ENCODE data around the gene TWSG1.
"Not testable (repeated sequence)": the region's sequence is repeated elsewhere in the genome, so short reads cannot be mapped to it uniquely, and the experiment has no call there.

The TWSG1 gene

DNA sequence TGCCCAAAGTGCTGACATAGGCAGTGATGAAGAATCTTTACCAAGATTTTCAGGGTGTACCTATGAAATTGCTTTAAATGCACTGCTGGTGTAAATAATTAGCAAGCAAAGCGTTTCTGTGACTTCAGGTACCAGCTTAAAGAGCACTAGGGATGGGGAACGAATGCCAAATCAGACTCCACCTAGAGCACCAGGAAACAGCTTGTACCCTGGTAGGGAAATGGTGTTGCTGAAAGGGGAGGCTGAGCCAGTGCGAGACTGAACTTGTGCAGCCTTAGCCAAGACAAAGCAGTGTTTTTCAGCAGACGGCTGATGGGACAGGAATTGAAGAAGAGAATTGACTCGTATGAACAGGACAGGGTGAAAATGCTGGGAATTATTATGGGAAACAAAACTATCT is 65.6 kb downstream of the TWSG1 start:
- no peak for DNase-seq

- DNase-seq, result no peak
These were observed 66.6 kb downstream of the TWSG1 start for GRCh38 chr18:9401176-9401575.

DNA sequence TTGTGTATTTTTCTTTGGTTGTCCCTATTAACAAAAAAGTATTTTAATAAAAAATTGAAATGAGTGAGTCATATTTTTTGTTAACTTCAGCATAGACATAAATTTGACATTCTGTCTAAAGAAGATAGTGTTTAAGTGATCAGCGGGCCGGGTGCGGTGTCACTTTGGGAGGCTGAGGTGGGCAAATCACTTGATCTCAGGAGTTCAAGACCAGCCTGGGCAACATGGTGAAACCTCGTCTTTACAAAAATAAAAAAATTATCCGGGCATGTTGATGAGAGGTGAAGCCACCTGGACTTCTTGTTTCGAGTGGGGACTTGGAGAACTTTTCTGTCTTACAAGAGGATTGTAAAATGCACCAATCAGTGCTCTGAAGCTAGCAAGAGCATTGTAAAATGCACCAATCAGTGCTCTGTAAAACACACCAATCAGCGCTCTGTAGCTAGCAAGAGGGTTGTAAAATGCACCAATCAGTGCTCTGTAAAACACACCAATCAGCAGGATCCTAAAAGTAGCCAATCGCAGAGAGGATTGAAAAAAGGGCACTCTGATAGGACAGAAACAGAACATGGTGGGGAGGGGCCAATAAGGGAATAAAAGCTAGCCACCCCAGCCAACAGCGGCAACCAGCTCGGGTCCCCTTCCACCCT is 67.9 kb downstream of the TWSG1 start:
- not testable (repeated sequence) for DNase-seq

DNA sequence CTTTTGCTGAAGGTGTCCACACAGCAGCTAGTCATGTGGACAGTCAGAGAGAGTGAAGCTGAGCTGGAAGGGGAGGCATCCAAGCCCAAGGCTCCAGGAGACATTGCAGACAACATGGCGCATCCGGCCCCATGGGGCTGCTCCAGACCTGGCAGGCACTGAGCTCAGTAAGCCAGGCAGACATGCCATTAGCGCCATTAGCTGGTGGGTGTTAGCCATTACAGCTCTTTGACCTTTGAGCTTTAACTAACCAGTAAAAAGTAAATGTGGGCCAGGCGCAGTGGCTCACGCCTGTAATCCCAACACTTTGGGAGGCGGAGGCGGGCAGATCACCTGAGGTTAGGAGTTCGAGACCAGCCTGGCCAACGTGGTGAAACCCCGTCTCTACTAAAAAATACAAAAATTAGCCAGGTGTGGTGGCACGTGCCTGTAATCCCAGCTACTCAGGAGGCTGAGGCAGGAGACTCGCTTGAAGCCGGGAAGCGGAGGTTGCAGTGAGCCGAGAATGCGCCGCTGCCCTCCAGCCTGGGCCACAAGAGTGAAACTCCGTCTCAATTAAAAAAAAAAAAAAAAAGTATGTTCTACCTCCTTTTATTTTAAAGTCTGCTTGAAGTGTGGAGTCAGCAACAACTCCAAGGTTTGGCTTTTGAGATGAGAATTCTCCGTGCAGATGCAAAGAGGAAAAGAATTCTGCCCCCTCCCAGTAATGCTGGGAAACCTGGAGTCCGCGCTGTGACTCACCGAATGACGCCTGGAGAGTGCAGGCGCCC is 69.4 kb downstream of the TWSG1 start:
- no peak for DNase-seq

DNA sequence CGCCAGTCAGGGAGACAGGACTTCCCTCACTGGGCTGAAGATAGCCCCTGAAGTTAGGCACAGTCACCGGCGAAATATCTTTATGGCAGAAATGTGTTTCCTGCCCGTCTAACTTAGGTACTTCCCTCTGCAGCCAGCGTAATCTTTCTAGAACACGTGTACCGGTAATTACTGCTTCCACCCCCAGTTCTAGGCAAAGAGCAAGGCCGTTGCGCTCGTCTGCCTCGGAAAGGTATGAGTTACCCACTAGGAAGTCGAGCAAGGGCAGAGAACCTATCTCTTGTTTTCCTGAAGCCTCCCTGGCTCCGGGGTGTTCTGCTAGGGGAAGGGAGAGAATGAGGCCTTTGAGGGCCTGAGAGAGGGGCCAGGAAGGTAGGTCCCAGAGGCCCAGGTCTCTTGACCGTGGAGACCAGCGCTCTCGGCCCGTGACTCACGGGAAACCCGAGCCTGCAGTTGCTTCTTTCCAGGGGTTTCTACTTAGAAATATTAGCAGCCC is 70.0 kb downstream of the TWSG1 start:
- no peak for DNase-seq

- no peak for DNase-seq
These were observed 70.6 kb downstream of the TWSG1 start for GRCh38 chr18:9405130-9405529.

DNA sequence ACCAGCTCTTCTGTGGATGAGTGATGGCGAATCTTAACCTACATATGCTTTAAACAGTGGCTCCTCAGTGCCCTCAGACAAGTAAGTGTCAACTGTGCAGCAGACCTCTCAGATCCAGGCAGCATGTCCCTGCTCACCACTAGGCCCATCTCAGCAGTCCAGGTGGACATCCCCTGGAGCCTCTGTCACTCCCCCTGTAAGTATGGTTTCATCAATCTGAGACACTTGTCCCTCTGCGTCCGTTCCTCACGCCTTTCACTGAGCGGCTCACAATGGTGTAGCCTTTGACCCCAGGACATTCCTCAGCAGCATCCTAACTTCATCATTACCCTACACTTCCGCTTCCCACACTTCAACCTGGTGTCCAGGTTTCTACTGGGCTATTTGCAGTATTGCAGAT is 71.4 kb downstream of the TWSG1 start:
- DNase-seq, result no peak

DNA sequence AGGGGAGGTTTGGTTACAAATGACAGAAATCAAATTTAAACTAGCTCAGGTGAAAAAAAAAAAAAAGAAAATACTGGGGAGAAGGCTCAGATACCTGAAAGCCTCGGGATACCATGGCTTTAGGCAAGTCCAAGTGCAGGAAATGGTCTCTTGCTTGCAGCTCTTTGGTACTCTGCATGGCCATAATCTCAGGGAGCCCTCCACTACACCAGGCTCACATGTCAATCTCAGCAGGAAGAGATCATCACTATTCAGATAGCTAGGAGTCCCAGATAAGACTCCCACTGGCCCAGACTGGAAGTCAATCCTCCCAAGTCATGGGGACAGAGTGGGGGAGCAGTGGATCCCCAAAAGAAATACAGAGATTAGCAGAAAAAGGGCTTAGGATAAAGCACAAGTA is 75.9 kb downstream of the TWSG1 start:
- no peak for DNase-seq

GRCh38 chr18:9413576-9413975 is 79.0 kb downstream of the TWSG1 start:
- no peak for DNase-seq

- no peak for DNase-seq
These were observed 82.0 kb downstream of the TWSG1 start for GRCh38 chr18:9416563-9417072.

DNA sequence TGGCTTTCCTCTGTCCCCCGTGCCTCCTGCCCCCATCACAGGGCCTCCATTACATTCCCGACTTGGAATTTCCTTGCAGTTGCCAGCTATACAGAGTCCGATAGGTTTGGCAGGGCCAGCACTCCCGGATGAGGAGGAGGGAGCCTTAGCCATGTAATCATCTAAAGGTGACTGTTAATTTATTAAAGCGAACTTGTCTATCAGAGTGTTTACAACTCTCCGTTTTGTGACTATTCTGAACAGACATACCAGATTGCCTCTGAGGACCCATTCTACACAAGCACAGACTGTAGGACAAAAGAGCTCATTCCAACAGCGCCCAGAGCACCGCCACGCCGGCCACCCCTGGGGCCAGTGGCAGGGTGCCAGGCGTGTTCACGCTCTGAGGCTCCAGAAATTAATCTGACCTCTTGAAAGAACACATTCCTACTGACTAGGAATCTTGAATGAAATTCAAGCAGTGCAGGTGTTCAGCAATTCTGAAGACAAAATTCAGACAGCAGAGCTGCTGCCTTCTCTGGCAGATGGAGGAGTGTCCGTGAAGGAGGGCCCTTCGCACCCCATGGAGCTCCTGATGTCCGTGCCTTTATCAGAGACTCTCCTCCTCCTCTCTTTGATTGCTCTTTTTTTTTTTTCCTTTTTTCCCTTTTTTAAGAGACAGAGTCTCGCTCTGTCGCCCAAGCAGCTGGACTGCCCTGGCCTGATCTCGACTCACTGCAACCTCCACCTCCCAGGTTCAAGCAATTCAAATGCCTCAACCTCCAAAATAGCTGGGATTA is 82.7 kb downstream of the TWSG1 start:
- peak; percentile 89 for DNase-seq

DNA sequence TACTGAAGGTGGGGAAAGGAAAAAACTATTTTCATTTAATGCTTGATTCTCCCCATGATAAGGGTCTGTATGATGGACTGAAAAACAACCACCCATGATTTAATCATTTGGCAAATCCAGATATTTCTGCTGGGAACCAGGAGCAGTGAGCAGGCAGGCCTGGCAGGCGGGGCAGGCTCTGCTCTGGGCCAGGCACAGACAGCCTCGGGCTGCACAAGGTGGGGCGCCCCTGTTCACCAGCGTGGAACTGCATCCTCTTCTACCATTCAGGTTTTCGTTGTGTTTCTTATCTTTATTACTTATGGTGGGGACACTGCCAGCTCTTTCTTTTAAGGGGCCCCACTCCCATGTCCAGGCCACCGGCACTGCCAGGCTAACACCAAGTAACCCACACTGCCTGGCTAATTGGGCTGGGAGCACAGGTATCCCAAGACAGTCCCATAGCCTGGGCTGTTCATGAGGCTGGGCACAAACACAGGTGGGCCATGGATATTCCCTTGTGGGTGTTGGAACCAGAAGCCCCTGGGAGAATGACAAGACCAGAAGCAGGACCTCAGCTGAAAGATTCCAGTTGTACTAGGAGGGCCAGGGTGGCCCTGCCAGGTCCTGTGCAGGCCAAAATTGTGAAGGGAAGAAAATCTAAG is 83.6 kb downstream of the TWSG1 start:
- no peak for DNase-seq

DNA sequence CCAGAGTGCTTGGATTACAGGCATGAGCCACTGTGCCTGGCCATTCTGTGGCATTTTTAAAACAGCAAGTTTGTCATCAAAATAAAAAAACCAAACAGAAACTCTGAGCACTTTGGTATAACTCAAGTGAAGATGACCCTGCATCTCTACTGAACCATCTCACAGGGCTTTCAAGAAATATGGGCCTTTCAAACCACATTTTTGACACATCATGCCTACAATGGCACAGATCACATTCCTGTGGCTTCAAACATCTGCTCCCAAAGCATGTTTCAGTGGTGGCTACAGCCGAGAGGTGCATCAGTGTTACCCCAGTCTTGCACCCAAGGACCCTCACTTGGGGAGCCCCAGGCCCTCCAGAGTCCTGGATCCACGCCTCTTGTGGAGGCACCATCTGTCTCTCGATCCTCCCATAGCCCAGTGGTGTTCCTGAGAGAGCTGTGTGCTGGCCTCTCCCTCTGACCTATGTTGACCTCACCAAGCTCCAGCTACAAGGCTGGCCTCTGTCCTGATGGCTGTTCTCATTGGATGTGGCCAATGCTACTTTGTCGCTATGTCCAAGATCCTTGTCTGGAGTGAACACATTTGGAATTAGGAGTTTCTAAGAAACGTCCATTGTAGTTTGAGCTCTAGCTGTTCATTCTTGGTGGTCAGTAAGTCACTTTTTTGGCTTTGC is 85.5 kb downstream of the TWSG1 start:
- DNase-seq, result no peak

- DNase-seq, result no peak
These were observed 86.7 kb downstream of the TWSG1 start for GRCh38 chr18:9421096-9421900.

DNA sequence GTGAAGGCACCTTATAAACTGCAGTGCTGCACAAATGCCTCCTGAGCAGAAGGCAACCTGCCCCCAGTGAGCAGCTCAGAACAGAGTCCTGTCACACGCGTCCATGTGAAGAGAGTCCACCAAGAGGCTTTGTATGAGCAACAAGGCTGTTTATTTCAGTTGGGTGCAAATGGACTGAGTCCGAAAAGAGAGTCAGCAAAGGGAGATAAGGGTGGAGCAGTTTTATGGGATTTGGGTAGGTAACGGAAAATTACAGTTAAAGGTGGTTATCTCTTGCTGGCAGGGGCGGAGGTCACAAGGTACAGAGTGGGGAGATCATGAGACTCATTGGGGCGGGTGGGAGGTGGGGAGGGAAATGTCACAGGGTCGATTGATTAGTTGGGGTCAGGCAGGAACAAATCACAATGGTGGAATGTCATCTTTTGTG is 87.3 kb downstream of the TWSG1 start:
- no peak for DNase-seq

DNA sequence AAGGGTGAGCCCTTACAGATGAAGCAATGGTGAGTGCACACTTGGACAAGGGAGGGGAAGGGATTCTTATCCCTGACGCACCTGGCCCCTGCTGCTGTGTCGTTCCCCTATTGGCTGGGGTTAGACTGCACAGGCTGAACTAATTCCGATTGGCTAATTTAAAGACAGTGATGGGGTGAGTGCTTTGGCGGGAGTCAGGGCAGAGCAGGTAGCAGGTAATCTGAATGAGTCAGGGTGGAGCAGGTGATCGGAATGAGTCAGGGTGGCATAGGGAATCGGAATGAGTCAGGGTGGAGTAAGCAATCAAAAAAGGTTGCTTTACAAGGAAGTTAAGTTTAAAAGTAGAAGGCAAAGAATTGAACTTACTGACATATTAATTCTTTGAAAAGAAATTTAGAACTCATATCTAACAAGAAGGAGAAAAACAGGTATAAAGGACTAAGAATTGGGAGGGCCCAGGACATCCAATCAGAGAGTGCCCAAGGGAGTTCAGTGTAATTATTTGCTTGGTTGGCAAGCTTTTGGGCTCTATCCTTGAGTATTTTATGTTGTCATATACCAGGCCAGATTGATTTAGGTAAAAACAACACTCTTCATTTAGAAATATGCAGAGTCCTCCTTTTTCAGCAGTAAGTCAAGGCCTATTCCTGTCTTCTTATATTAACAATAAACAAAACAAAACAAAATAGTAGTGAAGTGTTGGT is 88.4 kb downstream of the TWSG1 start:
- no peak for DNase-seq

DNA sequence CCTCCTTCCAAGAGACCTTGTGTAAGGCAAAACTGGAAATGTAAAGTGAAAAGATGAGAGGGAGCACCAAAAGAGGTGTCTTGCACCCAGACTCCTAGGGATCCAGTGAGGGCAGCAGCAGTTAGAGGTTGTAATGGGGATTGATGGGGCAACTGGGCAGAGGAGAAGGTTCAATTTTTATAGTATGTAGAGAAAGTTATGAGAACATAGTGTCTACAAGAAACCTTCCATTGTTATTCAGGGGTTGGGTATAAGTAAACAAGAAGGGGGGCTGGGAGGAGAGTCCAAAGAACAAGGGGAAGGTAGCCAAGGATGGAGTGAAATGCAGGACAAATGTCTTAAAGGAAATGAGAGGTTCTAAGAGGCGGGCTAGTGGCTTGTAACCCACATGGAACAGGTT is 89.1 kb downstream of the TWSG1 start:
- DNase-seq, result not testable (repeated sequence)

GRCh38 chr18:9424235-9424634 is 89.7 kb downstream of the TWSG1 start:
- DNase-seq, result not testable (repeated sequence)

DNA sequence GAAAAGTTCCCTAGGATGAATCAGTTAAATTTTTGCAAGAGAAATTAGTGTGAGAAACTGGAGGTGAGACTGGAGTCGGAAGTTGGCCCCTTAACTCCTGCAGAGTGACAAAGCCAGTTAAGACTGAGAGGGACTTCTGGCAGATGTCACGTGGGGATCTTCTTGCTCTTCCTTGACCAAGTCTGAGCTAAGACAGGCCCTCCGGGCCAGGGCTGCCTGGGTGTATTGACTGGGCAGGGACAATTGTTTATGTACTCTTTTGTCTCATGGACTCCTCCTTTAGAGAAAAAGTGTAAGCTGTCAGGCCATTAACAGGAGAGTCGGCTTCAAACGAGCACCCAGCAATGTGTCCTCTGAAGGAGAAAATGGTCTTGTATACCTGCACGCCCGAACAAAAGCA is 92.2 kb downstream of the TWSG1 start:
- DNase-seq, result no peak

DNA sequence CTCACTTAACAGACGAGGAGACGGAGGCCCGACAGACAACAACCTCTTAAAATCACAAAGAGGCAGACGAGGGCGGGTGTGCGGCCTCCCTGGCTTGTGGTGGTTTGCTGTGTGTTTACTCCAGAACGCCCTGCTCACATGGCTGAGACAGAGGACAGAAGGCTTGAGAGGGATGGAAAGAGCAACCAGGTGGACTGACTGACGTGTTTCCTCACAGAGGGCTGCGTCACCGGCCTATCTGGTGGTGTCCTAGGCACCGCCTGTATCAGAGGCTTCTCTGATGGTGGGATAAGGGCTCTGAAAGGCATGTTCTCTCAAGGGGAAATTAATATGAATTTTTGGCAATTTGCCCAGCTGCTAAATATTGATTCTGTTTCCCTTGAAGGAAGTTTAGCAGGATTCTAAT is 93.7 kb downstream of the TWSG1 start:
- DNase-seq, result no peak
